Right lobe of liver (tissue), 6 donors: ENCODE measurements around the gene NEU1. TPM values are rescaled to one million over a fixed set of nuclear protein-coding genes. Genes with fewer than 3 reads are reported as not detected.

ENCODE experiments used
- ATAC-seq, 4 donors: fragments of 200-7000 bp; cut with Tn5 transposase; one replicate each; pipeline ENCODE4 v1.9.1; 2020; ENCODE audit warnings: mild to moderate bottlenecking in 4 of 4, moderate library complexity in 4 of 4
- DNase-seq, 3 donors: peaks; one replicate each; pipeline ENCODE4 v3.0.0-alpha.2; 2020
- H3K27ac ChIP-seq, 3 donors: fragments of 200-600 bp; one replicate each; pipeline ENCODE4 v1.8.0; 2022
- H3K27me3 ChIP-seq, 2 donors: fragments of 200-600 bp; one replicate each; pipeline ENCODE4 v1.8.0; 2022
- H3K36me3 ChIP-seq, 4 donors: fragments of 200-600 bp; sonication (generic) in 1 of 4; one replicate each; pipeline versions ENCODE4 v1.5.1 to v1.8.0; 2017 to 2022; ENCODE audit warnings: control low read depth in 1 of 4
- H3K4me1 ChIP-seq, 4 donors: fragments of 200-600 bp; sonication (generic) in 1 of 4; one replicate each; pipeline versions ENCODE4 v1.5.1 to v1.8.0; 2017 to 2022; ENCODE audit warnings: control low read depth in 1 of 4
- H3K4me3 ChIP-seq, 3 donors: fragments of 200-600 bp; one replicate each; pipeline ENCODE4 v1.8.0; 2022
- H3K9me3 ChIP-seq, 4 donors: fragments of 200-600 bp; sonication (generic) in 1 of 4; one replicate each; pipeline versions ENCODE4 v1.5.1 to v1.8.0; 2017 to 2022; ENCODE audit warnings: control low read depth in 1 of 4
- CTCF ChIP-seq, 4 donors: fragments of 200-600 bp in 3 of 4; fragments of 450-650 bp in 1 of 4; IDR thresholded peaks; one replicate each; pipeline versions ENCODE4 v1.5.1 to v1.8.0; 2016 to 2022; ENCODE audit warnings: antibody characterized with exemption in 4 of 4, mild to moderate bottlenecking in 2 of 4
- POLR2A ChIP-seq: fragments of 450-650 bp; IDR thresholded peaks from one replicate; pipeline ENCODE4 v1.6.1; 2017; ENCODE audit warnings: antibody characterized with exemption, mild to moderate bottlenecking
- WGBS: methylation state at CpG from one replicate; pipeline ENCODE4 v1.1.6; 2018; ENCODE audit warnings: low coverage, low lambda C conversion rate; ENCODE audit not compliant: insufficient coverage; ENCODE audit errors: missing lambda C conversion rate; 5-methylcytosine and 5-hydroxymethylcytosine counted together
- intact Hi-C, 2 donors: fragments of 100-400 bp; cut with DNase I; formaldehyde crosslinking; loops; one replicate each; pipeline versions ENCODE4 v1.11.2 to v1.14.1; 2022
- total RNA-seq, 6 experiments: library from RNA; depleted of rRNA in 2 of 6; stranded (reverse); fragments of >200 nt in 2 of 6; fragmentation: NEBNext Ultra II Directional in 3 of 6; extraction: Animal tissue kit (Norgen Biotek cat#: 25700) in 3 of 6; gene quantifications; one replicate each; pipeline versions ENCODE4 v1.1.0 to v1.2.4, GENCODE V29; 2016 to 2023
- donor health status: DM: no; HTN: yes; CAD: no.
- donor health status: DM: no; HTN: no; CAD: no.
- donor health status: DM: no; HTN: no; CAD: no.
- donor health status: DM: no; HTN: yes; CAD: no.
- donor health status: DM: no; HTN: yes; CAD: no.

NEU1 gene
- total RNA-seq, 6 experiments from 2014 or later, result 20.3 to 44.8 (median 34.1) TPM

- Histone ChIP-seq H3K27me3 (no peaks in the 10 kb centered on the region), H3K4me3 (no peak overlapping the region), H3K27ac (no peak overlapping the region), H3K4me1 (peaks cover 0 to 19% (median 0%) of the 10 kb centered on the region in 4 donors), H3K9me3 (no peaks in the 10 kb centered on the region), H3K36me3 (peaks cover 0 to 8% (median 0%) of the 10 kb centered on the region in 4 donors)
- 62% methylated on average over 5 of the region's 5 CpGs for WGBS
- DNase-seq, result no peak
- no peak for ATAC-seq
- no peak for TF ChIP-seq POLR2A
- no peak for TF ChIP-seq CTCF (IDR thresholded peaks at IDR 0.05)
- intact Hi-C loops, result no loop called here
Measured at GRCh38 chr6:31899215-31899614, 36.6 kb upstream of the NEU1 start.

- WGBS, result 17% methylated on average over 8 of the region's 8 CpGs
- Histone ChIP-seq H3K4me3 (peak overlapping the region; percentile 75 to 97 (median 79)), H3K4me1 (peaks cover 0 to 19% (median 0%) of the 10 kb centered on the region in 4 donors), H3K27ac (peak overlapping the region; percentile 72 to 78 (median 76)), H3K9me3 (no peaks in the 10 kb centered on the region), H3K27me3 (no peaks in the 10 kb centered on the region), H3K36me3 (peaks cover 0 to 15% (median 0%) of the 10 kb centered on the region in 4 donors)
- TF ChIP-seq CTCF (IDR thresholded peaks at IDR 0.05) (no peak), POLR2A (no peak)
- intact Hi-C loops, result no loop called here
- peak in 1 of 3 donors; percentile 45 for DNase-seq
- peak; percentile 37 to 47 (median 40) for ATAC-seq
Measured at GRCh38 chr6:31898383-31899011, 35.9 kb upstream of the NEU1 start.

- intact Hi-C loops, result no loop called here
- Histone ChIP-seq H3K27me3 (no peaks in the 10 kb centered on the region), H3K9me3 (no peaks in the 10 kb centered on the region), H3K4me3 (peak within 1 kb of the TSS; percentile 75 to 97 (median 79)), H3K4me1 (peaks cover 0 to 16% (median 0%) of the 10 kb centered on the region in 4 donors), H3K27ac (peak within 1 kb of the TSS; percentile 72 to 78 (median 76)), H3K36me3 (peaks cover 0 to 22% (median 1%) of the 10 kb centered on the region in 4 donors)
- ATAC-seq (peak; percentile 64 to 67 (median 66)), DNase-seq (peak; percentile 88 to 90 (median 89))
- WGBS, result 0% methylated on average over 24 of the region's 49 CpGs
- TF ChIP-seq POLR2A (peak; percentile 34), CTCF (IDR thresholded peaks at IDR 0.05) (peak in 1 of 4 donors; percentile 34)
Measured at GRCh38 chr6:31897612-31898382, 35.2 kb upstream of the NEU1 start, which contains the start of gene EHMT2. TSS of gene EHMT2 (minus strand) at chr6:31897698. CDS start at chr6:31897677, 21 bp downstream.

GRCh38 chr6:31896856-31897611 is 34.4 kb upstream of the NEU1 start:
- Histone ChIP-seq H3K27me3 (no peaks in the 10 kb centered on the region), H3K27ac (peak overlapping the region in 2 of 3 donors; percentile 51 to 78), H3K4me3 (peak overlapping the region; percentile 75 to 97 (median 79)), H3K4me1 (peaks cover 0 to 15% (median 0%) of the 10 kb centered on the region in 4 donors), H3K36me3 (peaks cover 0 to 29% (median 1%) of the 10 kb centered on the region in 4 donors), H3K9me3 (no peaks in the 10 kb centered on the region)
- 9% methylated on average over 5 of the region's 62 CpGs for WGBS
- intact Hi-C loops, result no loop called here
- ATAC-seq, result no peak
- peak in 2 of 3 donors; percentile 44 to 68 for DNase-seq
- no peak for TF ChIP-seq CTCF (IDR thresholded peaks at IDR 0.05)
- no peak for TF ChIP-seq POLR2A
